Measurements from ENCODE around the gene MICAL3. TPM values are rescaled to one million over a fixed set of nuclear protein-coding genes. Genes with fewer than 3 reads are reported as not detected.
"Not testable (repeated sequence)": the region's sequence is repeated elsewhere in the genome, so short reads cannot be mapped to it uniquely, and the experiment has no call there.

Gene MICAL3
- polyA plus RNA-seq, 3 donors, result 0.23 to 0.84 TPM; not detected in 1

DNA sequence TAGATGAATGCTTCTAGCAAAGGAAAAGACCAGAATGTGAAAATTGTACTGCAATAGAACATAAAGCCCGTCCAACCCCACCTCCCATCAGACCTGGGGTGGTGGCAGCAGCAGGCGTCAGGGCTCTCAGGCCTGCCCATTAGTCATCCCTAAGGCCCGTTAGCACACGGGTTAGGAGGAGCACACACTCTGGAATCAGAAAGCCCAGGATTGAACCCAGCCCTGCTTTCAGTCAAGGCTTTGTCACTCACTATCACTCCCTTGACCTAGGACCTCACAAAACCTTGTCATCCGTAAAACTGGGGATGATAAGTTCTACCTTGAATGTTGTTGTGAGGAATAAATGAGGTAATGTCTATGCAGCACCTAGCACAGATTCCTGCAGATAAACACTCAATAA is 26.9 kb downstream of the MICAL3 start:
- peaks cover 14 to 34% (median 28%) of the 10 kb centered on the region in 3 donors for H3K27me3 Mint-ChIP-seq (ENCODE audit: low read depth in 3 of 3)
- no peak overlapping the region for H3K27ac Mint-ChIP-seq
- H3K9ac ChIP-seq (ENCODE audit: insufficient read depth, low read length, poor library complexity, severe bottlenecking), result no peak overlapping the region
- H3K4me2 ChIP-seq (replicated peaks; ENCODE audit: extremely low read depth, low read length, poor library complexity, severe bottlenecking), result no peak overlapping the region
- no peaks in the 10 kb centered on the region for H3K36me3 Mint-ChIP-seq
- H3K27me3 ChIP-seq (ENCODE audit: control insufficient read depth in 2 of 2, insufficient read depth in 2 of 2, low read length in 2 of 2), result peaks cover 0 to 21% of the 10 kb centered on the region in 2 donors
- H3K4me3 Mint-ChIP-seq, result no peak overlapping the region
- H3K4me3 ChIP-seq (replicated peaks in 1 of 3; ENCODE audit: low read depth in 2 of 3, low read length in 3 of 3), result no peak overlapping the region
- H3K36me3 ChIP-seq (replicated peaks in 1 of 2; ENCODE audit: control insufficient read depth in 1 of 2, insufficient read depth in 2 of 2, low read length in 2 of 2), result no peaks in the 10 kb centered on the region
- WGBS (ENCODE audit: insufficient coverage), result 100% methylated on average over 2 of the region's 5 CpGs
- no peak overlapping the region for H2AFZ ChIP-seq (ENCODE audit: insufficient read depth, low read depth, low read length, poor library complexity, severe bottlenecking)
- peaks cover 0 to 8% (median 2%) of the 10 kb centered on the region in 7 donors for H3K9me3 Mint-ChIP-seq
- intact Hi-C loops (cut with micrococcal nuclease), result no loop called here
- TF ChIP-seq, protein P1, sequence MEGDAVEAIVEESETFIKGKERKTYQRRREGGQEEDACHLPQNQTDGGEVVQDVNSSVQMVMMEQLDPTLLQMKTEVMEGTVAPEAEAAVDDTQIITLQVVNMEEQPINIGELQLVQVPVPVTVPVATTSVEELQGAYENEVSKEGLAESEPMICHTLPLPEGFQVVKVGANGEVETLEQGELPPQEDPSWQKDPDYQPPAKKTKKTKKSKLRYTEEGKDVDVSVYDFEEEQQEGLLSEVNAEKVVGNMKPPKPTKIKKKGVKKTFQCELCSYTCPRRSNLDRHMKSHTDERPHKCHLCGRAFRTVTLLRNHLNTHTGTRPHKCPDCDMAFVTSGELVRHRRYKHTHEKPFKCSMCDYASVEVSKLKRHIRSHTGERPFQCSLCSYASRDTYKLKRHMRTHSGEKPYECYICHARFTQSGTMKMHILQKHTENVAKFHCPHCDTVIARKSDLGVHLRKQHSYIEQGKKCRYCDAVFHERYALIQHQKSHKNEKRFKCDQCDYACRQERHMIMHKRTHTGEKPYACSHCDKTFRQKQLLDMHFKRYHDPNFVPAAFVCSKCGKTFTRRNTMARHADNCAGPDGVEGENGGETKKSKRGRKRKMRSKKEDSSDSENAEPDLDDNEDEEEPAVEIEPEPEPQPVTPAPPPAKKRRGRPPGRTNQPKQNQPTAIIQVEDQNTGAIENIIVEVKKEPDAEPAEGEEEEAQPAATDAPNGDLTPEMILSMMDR (IDR thresholded peaks at IDR 0.05), result no peak
- no peak overlapping the region for H3K27ac ChIP-seq (ENCODE audit: low read depth in 1 of 2, low read length in 2 of 2)
- H3K79me2 ChIP-seq (ENCODE audit: insufficient read depth, low read length), result no peaks in the 10 kb centered on the region
- no peak for DNase-seq
- H3K4me1 Mint-ChIP-seq, result peaks cover 24% of the 10 kb centered on the region
- H4K20me1 ChIP-seq (ENCODE audit: insufficient read depth, low read length), result no peaks in the 10 kb centered on the region
- H3K4me1 ChIP-seq (ENCODE audit: control insufficient read depth in 1 of 2, insufficient read depth in 2 of 2, low read length in 2 of 2), result peaks cover 10 to 19% of the 10 kb centered on the region in 2 donors
- no peaks in the 10 kb centered on the region for H3K9me3 ChIP-seq (replicated peaks in 1 of 2; ENCODE audit: control insufficient read depth in 1 of 2, insufficient read depth in 1 of 2, low read length in 2 of 2)

DNA sequence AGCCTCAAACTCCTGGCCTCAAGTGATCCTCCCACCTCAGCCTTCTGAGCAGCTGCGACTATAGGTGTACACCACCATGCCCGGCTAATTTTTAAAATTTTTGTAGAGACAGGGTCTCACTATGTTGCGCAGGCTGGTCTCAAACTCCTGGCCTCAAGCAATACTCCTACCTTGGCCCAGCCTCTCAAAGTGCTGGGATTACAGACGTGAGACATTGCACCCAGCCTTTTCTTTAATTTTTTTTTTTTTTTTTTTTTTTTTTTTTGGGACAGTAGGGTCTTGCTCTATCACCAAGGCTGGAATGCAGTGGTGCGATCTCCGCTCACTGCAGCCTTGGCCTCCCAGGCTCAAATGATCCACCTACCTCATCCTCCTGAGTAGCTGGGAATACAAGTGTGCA is 29.1 kb downstream of the MICAL3 start:
- H3K9me3 ChIP-seq (replicated peaks in 1 of 2; ENCODE audit: control insufficient read depth in 1 of 2, insufficient read depth in 1 of 2, low read length in 2 of 2); H3K4me2 ChIP-seq (replicated peaks; ENCODE audit: extremely low read depth, low read length, poor library complexity, severe bottlenecking); H2AFZ ChIP-seq (ENCODE audit: insufficient read depth, low read depth, low read length, poor library complexity, severe bottlenecking); H3K36me3 Mint-ChIP-seq; H3K27me3 ChIP-seq (ENCODE audit: control insufficient read depth in 2 of 2, insufficient read depth in 2 of 2, low read length in 2 of 2); intact Hi-C loops (cut with micrococcal nuclease); H4K20me1 ChIP-seq (ENCODE audit: insufficient read depth, low read length); H3K4me1 ChIP-seq (ENCODE audit: control insufficient read depth in 1 of 2, insufficient read depth in 2 of 2, low read length in 2 of 2); H3K27ac ChIP-seq (ENCODE audit: low read depth in 1 of 2, low read length in 2 of 2); H3K4me3 Mint-ChIP-seq; H3K9ac ChIP-seq (ENCODE audit: insufficient read depth, low read length, poor library complexity, severe bottlenecking); H3K9me3 Mint-ChIP-seq; H3K36me3 ChIP-seq (replicated peaks in 1 of 2; ENCODE audit: control insufficient read depth in 1 of 2, insufficient read depth in 2 of 2, low read length in 2 of 2); H3K4me3 ChIP-seq (replicated peaks in 1 of 3; ENCODE audit: low read depth in 2 of 3, low read length in 3 of 3); H3K79me2 ChIP-seq (ENCODE audit: insufficient read depth, low read length); DNase-seq: not testable (repeated sequence)
- peak overlapping the region in 1 of 7 donors; percentile 42 for H3K27ac Mint-ChIP-seq
- H3K27me3 Mint-ChIP-seq (ENCODE audit: low read depth in 3 of 3), result peaks cover 6 to 16% (median 15%) of the 10 kb centered on the region in 3 donors
- WGBS (ENCODE audit: insufficient coverage), result 100% methylated on average over 3 of the region's 6 CpGs
- H3K4me1 Mint-ChIP-seq, result peaks cover 17% of the 10 kb centered on the region

Data from CD14-positive monocyte (primary cell).